Measurements from ENCODE around the gene TRIM67. TPM values are rescaled to one million over a fixed set of nuclear protein-coding genes. Genes with fewer than 3 reads are reported as not detected.

The TRIM67 gene
- total RNA-seq, 1 experiment from 2014 or later, result not detected

DNA sequence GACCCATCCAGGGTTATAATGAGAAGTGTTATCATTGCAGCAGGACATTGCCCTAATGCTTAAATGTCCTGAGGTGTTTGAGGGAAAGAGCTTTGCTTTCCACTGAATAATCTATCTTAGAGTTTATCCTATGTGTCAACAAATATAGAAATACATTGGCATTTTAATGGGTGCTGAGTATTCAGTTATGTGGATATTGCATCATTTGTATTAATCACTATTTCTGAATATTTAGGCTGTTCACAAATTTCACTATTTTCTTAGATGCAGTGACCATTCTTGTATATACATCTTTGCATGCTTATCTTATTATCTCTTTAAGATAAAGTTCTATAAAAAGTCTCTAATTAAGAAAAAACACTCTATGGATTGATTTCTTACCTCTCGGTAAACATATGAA is 18.2 kb downstream of the TRIM67 start (continued):
- TF ChIP-seq, protein P1, sequence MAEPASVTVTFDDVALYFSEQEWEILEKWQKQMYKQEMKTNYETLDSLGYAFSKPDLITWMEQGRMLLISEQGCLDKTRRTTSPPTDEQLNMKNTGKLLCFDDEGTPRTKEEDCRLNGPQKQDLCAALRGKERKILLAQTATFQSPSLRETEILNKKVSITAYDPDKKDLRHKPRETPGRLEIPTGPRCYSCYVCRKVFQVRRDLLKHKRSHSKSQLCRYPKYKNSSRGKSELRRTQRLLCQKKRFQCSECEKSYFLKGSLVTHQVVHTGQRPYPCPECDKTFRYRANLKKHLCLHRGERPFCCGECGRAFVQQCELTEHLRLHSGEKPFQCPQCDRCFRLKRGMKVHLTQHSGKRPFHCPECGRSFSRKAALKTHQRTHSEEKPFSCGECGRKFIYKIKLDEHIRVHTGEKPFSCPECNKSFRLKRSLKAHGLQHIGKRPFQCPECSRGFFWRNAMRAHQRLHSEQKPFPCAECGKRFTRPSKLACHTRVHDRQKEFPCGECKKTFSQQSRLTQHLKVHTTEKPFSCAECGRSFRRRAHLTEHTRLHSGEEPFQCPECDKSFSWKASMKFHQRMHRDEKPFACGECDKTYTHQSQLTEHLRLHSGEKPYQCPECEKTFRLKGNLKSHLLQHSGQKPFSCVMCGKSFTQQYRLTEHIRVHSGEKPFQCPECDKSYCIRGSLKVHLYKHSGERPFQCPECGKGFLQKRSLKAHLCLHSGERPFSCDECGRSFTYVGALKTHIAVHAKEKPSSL (CRISPR knock-in tag; conservative IDR thresholded peaks at IDR 0.05), result no peak

DNA sequence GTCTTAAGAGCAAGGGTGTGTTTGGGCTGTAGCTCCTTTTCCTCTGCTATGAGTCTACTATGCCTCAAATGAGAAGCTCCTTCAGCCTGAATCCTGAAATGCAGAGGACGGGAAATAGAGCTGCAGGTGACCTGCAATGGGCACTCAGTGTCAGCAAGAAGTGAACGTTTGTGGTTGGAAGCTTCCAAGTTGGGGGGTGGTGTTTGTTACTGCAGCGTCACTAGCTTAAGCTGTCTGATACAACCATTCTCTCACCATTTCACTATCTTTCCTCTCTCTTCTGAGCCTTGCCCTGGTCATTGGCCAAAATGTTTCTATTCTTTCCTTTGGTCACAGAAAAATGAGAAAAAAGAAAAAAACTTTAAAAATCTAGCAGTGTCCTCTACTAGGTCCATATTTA is 19.4 kb downstream of the TRIM67 start:
- Mint-ChIP-seq H3K36me3 (no peaks in the 10 kb centered on the region), H3K27me3 (ENCODE audit: low read depth) (peaks cover 77% of the 10 kb centered on the region), H3K9me3 (peaks cover 18% of the 10 kb centered on the region), H3K4me1 (peaks cover 10% of the 10 kb centered on the region), H3K27ac (no peak overlapping the region), H3K4me3 (no peak overlapping the region)
- no peak for DNase-seq (ENCODE audit: low spot score)
- TF ChIP-seq GTF2I (CRISPR knock-in tag; conservative IDR thresholded peaks at IDR 0.05) (no peak), EMX1 (CRISPR knock-in tag; IDR thresholded peaks at IDR 0.05) (no peak), TP53 (CRISPR knock-in tag; IDR thresholded peaks at IDR 0.05) (no peak), ESRRA (CRISPR knock-in tag; IDR thresholded peaks at IDR 0.05; ENCODE audit: borderline replicate concordance) (no peak), ZNF423 (CRISPR knock-in tag; IDR thresholded peaks at IDR 0.05) (no peak), FOXJ3 (CRISPR knock-in tag; IDR thresholded peaks at IDR 0.05; ENCODE audit: borderline replicate concordance) (no peak), SMAD3 (CRISPR knock-in tag; IDR thresholded peaks at IDR 0.05; ENCODE audit: borderline replicate concordance) (no peak), CREM (CRISPR knock-in tag; IDR thresholded peaks at IDR 0.05) (no peak)
- TF ChIP-seq, protein P2, sequence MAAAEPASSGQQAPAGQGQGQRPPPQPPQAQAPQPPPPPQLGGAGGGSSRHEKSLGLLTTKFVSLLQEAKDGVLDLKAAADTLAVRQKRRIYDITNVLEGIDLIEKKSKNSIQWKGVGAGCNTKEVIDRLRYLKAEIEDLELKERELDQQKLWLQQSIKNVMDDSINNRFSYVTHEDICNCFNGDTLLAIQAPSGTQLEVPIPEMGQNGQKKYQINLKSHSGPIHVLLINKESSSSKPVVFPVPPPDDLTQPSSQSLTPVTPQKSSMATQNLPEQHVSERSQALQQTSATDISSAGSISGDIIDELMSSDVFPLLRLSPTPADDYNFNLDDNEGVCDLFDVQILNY (CRISPR knock-in tag; IDR thresholded peaks at IDR 0.05), result no peak
- TF ChIP-seq, protein P3, sequence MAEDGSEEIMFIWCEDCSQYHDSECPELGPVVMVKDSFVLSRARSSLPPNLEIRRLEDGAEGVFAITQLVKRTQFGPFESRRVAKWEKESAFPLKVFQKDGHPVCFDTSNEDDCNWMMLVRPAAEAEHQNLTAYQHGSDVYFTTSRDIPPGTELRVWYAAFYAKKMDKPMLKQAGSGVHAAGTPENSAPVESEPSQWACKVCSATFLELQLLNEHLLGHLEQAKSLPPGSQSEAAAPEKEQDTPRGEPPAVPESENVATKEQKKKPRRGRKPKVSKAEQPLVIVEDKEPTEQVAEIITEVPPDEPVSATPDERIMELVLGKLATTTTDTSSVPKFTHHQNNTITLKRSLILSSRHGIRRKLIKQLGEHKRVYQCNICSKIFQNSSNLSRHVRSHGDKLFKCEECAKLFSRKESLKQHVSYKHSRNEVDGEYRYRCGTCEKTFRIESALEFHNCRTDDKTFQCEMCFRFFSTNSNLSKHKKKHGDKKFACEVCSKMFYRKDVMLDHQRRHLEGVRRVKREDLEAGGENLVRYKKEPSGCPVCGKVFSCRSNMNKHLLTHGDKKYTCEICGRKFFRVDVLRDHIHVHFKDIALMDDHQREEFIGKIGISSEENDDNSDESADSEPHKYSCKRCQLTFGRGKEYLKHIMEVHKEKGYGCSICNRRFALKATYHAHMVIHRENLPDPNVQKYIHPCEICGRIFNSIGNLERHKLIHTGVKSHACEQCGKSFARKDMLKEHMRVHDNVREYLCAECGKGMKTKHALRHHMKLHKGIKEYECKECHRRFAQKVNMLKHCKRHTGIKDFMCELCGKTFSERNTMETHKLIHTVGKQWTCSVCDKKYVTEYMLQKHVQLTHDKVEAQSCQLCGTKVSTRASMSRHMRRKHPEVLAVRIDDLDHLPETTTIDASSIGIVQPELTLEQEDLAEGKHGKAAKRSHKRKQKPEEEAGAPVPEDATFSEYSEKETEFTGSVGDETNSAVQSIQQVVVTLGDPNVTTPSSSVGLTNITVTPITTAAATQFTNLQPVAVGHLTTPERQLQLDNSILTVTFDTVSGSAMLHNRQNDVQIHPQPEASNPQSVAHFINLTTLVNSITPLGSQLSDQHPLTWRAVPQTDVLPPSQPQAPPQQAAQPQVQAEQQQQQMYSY (CRISPR knock-in tag; IDR thresholded peaks at IDR 0.05), result no peak
- TF ChIP-seq, protein P4, sequence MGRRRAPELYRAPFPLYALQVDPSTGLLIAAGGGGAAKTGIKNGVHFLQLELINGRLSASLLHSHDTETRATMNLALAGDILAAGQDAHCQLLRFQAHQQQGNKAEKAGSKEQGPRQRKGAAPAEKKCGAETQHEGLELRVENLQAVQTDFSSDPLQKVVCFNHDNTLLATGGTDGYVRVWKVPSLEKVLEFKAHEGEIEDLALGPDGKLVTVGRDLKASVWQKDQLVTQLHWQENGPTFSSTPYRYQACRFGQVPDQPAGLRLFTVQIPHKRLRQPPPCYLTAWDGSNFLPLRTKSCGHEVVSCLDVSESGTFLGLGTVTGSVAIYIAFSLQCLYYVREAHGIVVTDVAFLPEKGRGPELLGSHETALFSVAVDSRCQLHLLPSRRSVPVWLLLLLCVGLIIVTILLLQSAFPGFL (CRISPR knock-in tag; IDR thresholded peaks at IDR 0.05; ENCODE audit: borderline replicate concordance), result no peak
- TF ChIP-seq, protein P5, sequence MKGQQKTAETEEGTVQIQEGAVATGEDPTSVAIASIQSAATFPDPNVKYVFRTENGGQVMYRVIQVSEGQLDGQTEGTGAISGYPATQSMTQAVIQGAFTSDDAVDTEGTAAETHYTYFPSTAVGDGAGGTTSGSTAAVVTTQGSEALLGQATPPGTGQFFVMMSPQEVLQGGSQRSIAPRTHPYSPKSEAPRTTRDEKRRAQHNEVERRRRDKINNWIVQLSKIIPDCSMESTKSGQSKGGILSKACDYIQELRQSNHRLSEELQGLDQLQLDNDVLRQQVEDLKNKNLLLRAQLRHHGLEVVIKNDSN (CRISPR knock-in tag; IDR thresholded peaks at IDR 0.05), result no peak
- TF ChIP-seq, protein P6, sequence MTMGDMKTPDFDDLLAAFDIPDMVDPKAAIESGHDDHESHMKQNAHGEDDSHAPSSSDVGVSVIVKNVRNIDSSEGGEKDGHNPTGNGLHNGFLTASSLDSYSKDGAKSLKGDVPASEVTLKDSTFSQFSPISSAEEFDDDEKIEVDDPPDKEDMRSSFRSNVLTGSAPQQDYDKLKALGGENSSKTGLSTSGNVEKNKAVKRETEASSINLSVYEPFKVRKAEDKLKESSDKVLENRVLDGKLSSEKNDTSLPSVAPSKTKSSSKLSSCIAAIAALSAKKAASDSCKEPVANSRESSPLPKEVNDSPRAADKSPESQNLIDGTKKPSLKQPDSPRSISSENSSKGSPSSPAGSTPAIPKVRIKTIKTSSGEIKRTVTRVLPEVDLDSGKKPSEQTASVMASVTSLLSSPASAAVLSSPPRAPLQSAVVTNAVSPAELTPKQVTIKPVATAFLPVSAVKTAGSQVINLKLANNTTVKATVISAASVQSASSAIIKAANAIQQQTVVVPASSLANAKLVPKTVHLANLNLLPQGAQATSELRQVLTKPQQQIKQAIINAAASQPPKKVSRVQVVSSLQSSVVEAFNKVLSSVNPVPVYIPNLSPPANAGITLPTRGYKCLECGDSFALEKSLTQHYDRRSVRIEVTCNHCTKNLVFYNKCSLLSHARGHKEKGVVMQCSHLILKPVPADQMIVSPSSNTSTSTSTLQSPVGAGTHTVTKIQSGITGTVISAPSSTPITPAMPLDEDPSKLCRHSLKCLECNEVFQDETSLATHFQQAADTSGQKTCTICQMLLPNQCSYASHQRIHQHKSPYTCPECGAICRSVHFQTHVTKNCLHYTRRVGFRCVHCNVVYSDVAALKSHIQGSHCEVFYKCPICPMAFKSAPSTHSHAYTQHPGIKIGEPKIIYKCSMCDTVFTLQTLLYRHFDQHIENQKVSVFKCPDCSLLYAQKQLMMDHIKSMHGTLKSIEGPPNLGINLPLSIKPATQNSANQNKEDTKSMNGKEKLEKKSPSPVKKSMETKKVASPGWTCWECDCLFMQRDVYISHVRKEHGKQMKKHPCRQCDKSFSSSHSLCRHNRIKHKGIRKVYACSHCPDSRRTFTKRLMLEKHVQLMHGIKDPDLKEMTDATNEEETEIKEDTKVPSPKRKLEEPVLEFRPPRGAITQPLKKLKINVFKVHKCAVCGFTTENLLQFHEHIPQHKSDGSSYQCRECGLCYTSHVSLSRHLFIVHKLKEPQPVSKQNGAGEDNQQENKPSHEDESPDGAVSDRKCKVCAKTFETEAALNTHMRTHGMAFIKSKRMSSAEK (CRISPR knock-in tag; IDR thresholded peaks at IDR 0.05; ENCODE audit: borderline replicate concordance), result no peak
- TF ChIP-seq, protein P7, sequence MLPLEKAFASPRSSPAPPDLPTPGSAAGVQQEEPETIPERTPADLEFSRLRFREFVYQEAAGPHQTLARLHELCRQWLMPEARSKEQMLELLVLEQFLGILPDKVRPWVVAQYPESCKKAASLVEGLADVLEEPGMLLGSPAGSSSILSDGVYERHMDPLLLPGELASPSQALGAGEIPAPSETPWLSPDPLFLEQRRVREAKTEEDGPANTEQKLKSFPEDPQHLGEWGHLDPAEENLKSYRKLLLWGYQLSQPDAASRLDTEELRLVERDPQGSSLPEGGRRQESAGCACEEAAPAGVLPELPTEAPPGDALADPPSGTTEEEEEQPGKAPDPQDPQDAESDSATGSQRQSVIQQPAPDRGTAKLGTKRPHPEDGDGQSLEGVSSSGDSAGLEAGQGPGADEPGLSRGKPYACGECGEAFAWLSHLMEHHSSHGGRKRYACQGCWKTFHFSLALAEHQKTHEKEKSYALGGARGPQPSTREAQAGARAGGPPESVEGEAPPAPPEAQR (CRISPR knock-in tag; IDR thresholded peaks at IDR 0.05), result no peak
- ChIA-PET POLR2A (interaction anchor here (1.2 kb wide), 1 partner anchor 30 kb away, joined by 3 read pairs; no protein-coding TSS in a partner anchor), CTCF (interaction anchor here (1.2 kb wide), 1 partner anchor 11 kb away, joined by 5 read pairs; no protein-coding TSS in a partner anchor)
- no peak for ATAC-seq
